Stimulated activated CD4-positive, alpha-beta T cell treated with anti-CD3 and anti-CD28 coated beads, TNF-alpha, amount 100 ng/mL, for 1 hour (primary cell): ENCODE measurements around the gene AP1M2.

Source experiments
- DNase-seq, 3 donors: peaks; one replicate each; pipeline ENCODE4 v3.0.0-alpha.2; 2020; ENCODE audit warnings: low read depth in 3 of 3, low spot score in 1 of 3

Gene AP1M2

DNA sequence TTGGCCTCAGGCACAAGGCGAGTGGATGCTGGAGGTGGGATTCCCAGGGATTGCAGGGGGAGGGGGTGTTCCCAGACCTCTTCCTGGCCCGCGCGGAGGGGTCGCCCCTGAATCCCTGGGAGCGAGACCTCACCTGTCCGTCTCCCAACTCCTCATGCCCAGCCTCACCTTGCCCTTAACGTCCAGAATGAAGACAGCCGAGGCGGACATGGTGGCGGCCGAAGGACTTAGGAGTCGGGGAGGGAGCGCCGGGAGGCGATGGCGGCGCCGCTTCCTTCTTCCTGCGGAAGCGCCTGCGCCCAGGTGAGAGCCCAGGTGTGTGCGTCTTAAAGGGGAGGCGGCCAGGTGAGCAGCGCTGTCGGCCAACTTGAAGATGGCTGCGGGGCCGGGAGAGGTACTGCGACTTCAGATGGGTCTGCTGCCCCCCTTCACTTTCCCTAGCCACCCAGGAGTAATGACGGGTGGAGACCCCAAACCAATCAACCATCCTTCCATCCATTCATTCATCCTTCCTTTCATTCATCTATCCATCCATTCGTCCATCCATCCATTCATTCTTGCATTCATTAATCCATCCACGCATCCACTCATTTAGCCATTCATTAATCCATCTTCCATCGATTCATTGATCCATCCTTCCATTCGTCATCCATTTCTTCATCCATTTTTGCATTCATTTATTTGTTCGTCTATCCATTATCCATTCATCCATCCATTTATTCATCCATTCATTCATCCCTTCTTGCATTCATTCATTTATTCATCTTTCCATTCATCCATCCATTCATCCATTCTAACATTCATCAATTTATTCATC is at the start of gene AP1M2:
TSS of gene AP1M2 (minus strand) at position 291 of the 817 bp plus-strand sequence. CDS start at position 210, 81 bp downstream.
- DNase-seq = no peak

DNA sequence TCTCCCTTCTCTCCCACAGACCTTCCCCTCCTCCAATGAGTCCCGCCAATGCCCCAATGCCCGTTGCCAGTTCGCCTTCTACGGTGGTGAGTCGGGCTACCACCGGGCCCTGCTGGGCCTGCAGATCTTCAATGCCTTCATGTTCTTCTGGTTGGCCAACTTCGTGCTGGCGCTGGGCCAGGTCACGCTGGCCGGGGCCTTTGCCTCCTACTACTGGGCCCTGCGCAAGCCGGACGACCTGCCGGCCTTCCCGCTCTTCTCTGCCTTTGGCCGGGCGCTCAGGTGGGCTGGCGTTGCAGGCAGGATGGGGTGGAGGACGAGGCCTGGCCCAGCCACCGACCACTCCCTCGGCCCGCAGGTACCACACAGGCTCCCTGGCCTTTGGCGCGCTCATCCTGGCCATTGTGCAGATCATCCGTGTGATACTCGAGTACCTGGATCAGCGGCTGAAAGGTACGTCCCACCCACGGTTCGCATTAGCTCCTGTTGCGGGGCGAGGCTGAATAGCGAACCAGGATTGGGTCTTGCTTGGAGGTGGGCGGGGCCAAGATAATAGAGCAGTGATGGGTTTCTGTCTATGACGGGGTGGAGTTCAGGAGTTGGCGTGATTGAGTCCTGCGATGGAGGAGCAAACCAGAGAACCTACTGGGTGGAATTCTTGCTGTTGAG is 49.3 kb upstream of the AP1M2 start:
- DNase-seq = no peak

DNA sequence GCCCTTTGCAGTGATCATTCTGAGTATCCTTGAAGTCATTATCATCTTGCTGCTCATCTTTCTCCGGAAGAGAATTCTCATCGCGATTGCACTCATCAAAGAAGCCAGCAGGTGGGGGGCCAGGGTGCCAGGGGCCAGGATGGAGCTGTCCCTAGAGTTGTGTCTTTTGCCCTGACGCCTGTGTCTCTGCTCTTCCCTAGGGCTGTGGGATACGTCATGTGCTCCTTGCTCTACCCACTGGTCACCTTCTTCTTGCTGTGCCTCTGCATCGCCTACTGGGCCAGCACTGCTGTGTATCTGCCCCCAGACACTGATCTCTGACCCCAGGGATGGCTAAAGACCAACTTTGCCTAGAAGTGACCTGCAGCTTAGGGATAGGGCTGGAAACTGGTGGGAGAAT is 47.9 kb upstream of the AP1M2 start:
- DNase-seq = no peak

DNA sequence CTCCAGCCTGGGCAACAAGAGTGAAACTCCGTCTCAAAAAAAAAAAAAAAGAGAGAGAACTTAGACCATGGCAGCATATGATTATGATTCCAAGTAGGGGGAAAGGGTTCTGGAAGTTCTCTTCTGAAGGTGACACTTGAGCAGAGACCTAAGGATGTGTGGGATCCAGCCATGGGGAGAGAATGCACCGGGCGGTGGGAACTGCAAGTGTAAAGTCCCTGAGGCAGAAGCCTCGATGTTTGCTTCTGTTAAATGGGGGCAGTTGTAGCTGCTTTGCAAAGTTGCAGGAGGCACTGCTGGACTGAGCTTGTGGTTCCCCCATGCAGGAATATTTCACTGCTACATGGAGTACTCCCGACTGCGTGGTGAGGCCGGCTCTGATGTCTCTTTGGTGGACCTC is 47.3 kb upstream of the AP1M2 start:
- no peak for DNase-seq

DNA sequence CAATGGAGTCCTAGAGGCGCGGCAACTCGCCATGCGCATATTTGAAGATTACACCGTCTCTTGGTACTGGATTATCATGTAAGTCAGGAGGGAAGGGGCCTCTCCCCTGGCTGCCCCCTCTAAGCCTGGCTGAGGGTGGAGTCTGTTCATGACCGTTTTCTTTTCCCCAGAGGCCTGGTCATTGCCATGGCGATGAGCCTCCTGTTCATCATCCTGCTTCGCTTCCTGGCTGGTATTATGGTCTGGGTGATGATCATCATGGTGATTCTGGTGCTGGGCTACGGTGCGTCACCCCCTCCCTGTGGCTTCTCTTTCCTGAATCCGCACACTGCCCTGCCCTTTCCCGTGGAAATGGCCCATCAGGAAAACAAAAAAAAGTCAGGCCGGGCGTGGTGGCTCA is 44.8 kb upstream of the AP1M2 start:
- no peak for DNase-seq

DNA sequence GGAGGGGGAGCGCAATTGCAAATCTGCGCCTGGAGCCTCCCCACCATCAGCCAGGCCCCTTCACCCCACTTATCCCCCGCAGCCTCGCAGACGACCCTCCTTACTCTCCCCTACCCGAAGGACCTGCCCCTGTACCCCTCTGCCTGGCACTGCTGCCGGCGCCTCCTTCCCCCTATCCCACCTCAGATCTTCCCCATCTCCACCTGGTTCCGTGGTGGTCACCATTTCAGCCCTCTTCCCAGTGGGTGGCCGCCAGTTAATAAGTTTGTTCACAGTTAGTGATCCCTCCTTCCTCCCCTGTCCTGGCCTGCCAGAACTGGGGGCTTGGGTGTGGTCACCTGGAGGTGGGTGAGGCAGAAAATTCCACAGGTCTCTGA is 38.6 kb upstream of the AP1M2 start:
- no peak for DNase-seq

DNA sequence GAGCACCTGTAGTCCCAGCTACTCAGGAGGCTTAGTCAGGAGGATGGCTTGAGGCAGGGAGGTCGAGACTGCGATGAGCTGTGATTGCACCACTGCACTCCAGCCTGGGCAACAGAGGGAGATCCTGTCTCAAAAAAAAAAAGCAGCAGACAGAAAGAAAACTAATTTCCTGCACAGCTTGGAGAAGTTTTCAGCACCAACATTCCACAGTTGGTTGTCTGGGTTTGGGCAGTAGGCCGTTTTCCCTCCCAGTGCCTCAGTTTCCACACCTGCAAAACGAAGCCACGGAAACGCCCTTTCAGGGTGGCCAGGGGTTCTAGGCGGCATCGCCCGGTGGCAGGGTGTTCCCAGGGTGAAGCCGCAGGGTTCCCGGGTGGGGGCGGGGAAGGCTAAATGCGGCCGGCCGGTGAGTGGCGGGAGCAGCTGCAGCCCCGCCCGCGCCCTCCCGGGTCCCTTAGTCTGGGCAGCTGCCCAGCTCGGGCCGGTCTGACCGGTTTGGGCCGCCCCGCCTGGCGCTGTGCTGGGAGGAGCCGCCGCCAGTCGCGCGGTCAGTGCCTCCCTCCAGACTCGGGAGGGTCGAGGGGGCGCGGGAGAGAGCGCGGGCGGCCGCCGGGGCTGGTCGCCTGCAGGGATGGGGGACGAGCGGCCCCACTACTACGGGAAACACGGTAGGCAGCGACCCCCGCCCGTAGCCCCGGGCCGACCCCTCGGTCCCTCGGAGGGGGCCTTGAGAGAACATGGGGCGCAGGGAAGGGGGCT is 38.1 kb upstream of the AP1M2 start, which contains the start of gene SLC44A2:
TSS of gene SLC44A2 (plus strand) at position 551 of the 759 bp plus-strand sequence. CDS start at position 632, 81 bp downstream.
- no peak for DNase-seq

DNA sequence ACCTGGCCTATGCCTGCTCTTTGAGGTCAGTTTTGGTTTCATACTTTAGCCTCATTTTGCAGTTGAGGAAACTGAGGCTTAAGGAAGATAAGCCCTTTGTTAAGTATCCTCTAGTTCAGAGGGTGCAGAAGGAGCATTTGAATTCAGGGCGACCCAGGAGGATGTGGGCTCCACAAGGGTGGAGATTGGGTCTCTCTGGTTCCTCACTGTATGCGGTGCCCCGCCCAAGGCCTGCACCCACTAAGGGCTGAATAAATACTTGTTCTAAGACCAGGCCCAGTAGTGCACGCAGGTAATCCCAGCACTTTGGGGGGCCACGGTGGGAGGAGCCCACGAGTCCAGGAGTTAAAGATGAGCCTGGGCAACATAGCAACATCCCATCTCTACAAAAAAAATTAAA is 37.5 kb upstream of the AP1M2 start:
- DNase-seq = no peak

DNA sequence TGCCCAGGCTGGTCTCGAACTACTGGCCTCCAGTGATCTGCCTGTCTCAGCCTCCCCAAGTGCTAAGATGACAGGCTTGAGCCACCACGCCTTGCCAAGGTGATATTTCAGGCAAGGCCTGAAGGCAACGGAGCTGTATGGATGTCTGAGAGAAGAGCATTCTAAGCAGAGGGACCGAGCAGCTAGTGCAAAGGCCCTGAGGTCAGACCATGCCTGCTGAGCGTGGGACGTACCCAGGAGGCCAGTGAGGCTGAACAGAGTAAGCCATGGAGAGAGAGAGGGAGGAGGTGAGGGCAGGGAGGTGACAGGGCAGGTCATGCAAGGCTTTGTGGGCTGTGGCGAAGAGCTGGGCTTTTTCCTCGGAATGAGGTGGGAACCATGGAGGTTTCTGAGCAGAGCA is 34.9 kb upstream of the AP1M2 start:
- DNase-seq = no peak

DNA sequence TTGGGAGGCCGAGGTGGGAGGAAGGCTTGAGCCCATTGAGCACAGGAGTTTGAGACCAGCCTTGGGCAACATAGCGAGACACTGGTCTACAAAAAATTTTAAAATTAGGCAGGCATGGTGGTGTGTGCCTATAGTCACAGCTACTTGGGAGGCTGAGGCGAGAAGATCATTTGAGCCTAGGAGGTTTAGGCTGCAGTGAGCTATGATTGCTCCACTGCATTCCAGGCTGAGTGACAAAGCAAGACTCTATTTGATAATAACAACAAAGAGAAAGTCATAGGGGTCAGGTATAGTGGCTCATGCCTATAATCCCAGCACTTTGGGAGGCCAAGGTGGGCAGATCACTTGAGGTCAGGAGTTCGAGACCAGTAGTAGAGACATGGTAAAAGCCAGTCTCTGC is 33.7 kb upstream of the AP1M2 start:
- no peak for DNase-seq

DNA sequence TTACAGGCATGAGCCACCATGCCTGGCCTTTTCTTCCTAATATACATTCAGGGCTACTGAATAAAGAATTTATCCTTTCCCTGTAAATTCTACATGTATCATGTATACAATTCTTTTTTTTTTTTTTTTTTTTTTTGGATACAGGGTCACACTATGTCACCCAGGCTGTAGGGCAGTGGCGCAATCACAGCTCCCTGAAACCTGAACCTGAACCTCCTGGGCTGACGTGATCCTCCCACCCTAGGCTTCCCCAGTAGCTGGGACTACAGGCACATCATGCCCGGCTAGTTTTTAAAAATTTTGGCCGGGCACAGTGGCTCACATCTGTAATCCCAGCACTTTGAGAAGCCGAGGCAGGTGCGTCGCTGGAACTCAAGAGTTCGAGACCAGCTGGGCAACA is 31.7 kb upstream of the AP1M2 start:
- DNase-seq = no peak

DNA sequence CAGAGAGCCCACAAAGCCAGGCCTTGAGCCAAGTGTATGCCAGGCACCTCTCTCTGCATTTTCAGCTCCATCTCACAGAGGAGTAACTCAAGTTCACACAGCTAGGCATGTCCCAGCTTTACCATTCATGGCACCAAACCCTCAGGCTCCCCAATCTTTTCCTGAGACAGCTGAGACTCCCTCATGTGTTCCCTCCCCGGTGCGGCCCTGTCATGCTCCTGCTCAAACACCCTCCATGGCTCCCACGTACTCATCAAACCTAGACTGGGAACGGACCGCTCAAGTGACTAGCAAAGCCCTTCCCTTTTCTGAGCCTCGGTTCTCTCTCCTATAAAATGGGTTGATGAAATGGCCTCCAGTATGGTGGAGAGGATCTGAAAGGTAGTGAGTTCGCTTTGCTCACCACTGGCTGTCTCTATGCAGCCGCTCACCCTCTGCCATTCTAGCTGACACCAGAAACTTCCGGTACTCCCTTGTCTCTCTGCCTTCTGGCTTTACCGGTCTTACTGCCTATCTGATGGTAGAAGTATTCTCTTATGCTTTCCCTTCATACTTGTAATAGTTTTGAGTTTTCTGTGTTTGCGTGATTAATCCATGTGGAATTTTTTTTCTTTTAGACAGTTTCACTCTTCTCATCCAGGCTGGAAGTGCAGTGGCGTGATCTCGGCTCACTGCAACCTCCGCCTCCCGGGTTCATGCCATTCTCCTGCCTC is 30.5 kb upstream of the AP1M2 start:
- no peak for DNase-seq

DNA sequence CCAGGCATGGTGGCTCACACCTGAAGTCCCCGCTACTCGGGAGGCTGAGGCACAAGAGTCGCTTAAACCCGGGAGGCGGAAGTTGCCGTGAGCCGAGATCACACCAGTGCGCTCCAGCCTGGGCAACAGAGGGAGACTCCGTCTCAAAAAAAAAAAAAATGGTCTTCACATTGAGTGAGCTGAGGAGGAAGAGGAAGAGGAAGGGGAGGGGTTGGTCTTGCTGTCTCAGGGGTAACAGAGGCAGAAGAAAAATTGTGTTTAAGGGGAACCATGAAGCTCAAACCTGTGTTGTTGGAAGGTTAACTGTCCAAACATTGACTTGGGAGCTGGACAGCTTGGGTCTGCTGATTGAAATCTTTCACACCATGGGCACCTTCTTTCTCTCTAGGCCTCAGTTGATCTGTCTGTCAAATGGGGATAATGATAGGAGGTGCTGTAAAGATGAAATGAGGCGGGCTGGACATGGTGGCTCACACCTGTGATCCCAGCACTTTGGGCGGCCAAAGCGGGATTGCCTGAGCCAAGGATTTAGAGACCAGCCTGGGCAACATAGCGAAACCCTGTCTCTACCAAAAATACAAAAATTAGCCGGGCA is 28.4 kb upstream of the AP1M2 start:
- no peak for DNase-seq

DNA sequence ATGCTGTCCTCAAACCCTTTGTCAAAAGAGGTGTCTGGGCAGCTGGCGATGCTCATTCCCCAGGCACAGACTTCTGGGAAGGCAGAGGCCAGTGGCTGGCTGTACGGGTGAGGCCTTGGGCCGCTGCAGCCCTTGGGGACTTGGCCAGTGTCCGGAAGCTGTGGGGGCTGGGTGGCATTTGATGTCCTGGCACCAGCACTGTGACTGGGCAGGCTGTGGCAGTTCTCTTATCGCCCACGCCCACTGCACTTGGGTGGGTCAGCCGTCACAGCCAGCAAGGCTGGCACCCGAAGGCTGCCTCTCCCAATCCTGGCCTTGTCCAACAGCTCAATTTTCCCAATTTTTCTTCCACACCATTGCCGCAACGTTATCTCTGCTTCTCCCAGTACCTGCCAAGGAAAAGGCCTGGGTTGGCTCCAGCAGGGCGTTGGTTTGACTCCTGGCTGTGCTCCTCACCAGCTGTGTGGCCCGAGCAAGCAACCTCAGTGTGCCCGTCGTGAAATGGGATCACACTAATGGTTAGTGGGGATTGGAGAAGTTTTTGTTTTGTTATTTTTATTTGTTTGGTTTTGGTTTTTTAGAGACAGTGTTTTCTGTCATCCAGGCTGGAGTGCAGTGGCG is 25.5 kb upstream of the AP1M2 start:
- no peak for DNase-seq

DNA sequence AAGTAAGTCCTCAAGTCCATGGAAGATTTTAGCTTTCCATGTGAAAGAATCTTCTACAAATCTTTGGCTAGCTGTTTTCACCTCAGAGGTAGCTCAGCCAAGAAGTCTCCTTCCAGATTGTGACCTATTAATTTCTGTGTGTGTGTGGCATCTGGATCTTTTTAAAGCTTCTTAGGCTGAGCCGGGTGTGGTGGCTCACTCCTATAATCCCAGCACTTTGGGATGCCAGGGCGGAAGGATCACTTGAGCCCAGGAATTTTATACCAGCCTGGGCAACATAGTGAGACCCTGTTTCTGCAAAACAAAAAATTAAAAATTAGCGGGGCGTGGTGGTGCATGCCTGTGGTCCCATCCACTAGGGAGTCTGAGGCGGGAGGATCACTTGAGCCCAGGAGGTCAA is 24.8 kb upstream of the AP1M2 start:
- no peak for DNase-seq

DNA sequence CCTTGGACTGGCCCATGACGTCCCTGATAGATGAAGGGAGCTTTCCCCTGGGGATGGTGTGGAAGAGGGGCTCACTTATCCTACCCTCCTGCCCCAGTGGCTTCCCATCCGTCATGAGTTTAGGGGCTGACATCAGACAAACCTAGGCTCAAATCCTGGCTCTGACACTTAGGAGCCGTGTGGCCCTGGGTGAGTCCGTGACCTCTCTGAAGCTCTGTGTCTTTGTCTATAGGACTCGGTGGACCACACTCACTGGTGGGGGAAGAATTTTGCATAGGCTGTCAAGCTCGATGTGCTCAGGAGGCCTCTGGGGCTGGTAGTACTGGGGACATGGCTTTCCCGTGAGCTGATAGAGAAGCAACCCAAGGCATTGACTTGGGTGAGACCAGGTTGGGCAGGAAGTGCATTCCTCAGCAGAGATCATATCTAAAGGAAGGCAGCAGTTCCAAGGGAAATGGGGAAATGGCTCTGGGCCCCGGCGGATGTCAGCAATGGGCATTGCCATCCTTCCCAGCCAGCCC is 17.4 kb upstream of the AP1M2 start:
- DNase-seq = no peak

DNA sequence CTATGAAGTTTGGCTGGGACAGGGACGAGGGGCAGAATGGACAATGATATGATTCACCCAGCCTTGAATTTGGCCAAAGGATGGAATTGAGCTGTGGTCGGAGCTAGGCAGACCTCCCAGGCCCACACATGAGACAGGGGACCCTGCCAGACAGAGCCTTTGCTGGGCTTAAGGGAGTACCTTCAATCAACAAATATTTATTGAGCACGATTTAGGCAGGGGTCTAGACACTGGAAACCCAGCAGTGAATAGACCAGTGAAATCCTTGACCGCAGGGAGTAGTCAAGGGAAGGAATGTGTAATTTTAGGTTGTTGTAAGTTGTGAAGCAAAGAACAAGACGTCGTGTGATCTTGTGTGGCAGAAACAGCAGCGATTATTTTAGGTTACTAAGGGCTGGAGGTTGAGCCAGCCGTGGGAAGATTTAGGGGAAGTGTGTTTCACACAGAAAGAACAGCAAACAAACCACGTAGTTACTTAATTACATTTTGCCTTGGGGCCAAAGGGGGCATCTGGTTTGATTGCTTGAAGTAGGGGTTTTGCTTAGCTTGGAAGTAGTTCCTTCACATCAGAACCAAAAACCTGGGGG is 16.9 kb upstream of the AP1M2 start:
- DNase-seq = no peak

DNA sequence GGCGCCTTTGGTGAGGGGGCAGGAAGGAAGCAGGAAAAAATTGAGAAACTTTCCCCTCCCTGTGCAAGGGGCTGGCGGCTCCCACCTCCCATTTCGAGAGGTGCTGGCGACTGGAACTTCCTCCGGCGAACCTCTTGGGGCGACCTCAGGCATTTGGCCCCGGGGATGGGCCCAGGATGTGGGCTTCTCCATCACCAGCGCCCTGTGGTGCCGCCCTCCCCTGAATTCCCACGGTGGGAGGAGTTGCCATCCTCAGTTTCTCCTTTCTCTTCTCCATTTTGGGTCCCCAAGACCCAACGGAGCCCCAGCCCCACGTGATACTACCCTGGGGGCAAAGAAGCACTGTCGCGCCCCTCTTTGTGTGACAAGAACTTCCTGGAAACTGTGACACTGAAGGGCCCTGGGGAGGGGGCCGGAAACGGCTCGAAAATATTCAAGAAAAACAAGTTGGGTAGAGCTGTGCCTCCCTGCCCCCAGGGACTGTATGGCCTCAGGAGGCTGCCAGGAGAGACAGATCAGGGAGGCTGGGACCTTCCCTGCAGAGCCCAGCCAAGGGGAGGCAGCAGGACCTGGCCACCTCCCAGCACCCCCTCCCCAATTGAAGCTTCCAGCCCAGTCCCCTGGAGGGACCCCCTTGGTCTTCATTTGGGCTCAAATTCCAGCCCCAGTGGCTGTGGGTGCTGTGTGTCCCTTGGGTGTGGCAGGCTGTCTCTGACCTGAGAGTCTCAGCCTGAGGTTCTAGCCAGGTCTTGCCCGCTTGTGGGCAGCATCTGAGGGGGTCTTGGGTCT is 16.2 kb upstream of the AP1M2 start:
- DNase-seq = peak; percentile 47 to 74 (median 70)
